NCI-H2029 (cell line): ENCODE results near the gene ST14.
"Not testable (repeated sequence)": the region's sequence is repeated elsewhere in the genome, so short reads cannot be mapped to it uniquely, and the experiment has no call there.

Experiments
- DNase-seq: peaks from one replicate; lab custom pipeline; 2025; lab: John Stamatoyannopoulos, UW

ST14 gene

GRCh38 chr11:130237282-130238006 is 77.9 kb downstream of the ST14 start:
- DNase-seq: no peak

GRCh38 chr11:130241713-130242112 is 82.1 kb downstream of the ST14 start:
- no peak for DNase-seq

- no peak for DNase-seq
Measured at GRCh38 chr11:130243816-130244215, 84.2 kb downstream of the ST14 start.

GRCh38 chr11:130244848-130245247 is 85.3 kb downstream of the ST14 start:
- no peak for DNase-seq

- DNase-seq: not testable (repeated sequence)
Measured at GRCh38 chr11:130245375-130245774, 85.8 kb downstream of the ST14 start.

- DNase-seq: no peak
Measured at GRCh38 chr11:130246270-130246669, 86.7 kb downstream of the ST14 start.

- DNase-seq: no peak
Measured at GRCh38 chr11:130246738-130247137, 87.2 kb downstream of the ST14 start.

- DNase-seq: no peak
Measured at GRCh38 chr11:130247319-130247718, 87.7 kb downstream of the ST14 start.

- DNase-seq: no peak
Measured at GRCh38 chr11:130249371-130249770, 89.8 kb downstream of the ST14 start.

GRCh38 chr11:130249929-130250328 is 90.3 kb downstream of the ST14 start:
- not testable (repeated sequence) for DNase-seq

GRCh38 chr11:130251763-130252162 is 92.2 kb downstream of the ST14 start:
- not testable (repeated sequence) for DNase-seq
